GM21367 (cell line): Measurements from ENCODE around the gene SPECC1.
"Not testable (repeated sequence)": the region's sequence is repeated elsewhere in the genome, so short reads cannot be mapped to it uniquely, and the experiment has no call there.

Source experiments
- ATAC-seq: cut with Tn5 transposase; IDR thresholded peaks from one replicate; pipeline ENCODE4 v1.9.1; 2021; ENCODE audit not compliant: unreplicated experiment

SPECC1 gene

GRCh38 chr17:20067711-20068110 lies 58.6 kb downstream of the SPECC1 start:
- no peak for ATAC-seq

GRCh38 chr17:20068445-20068844 lies 59.3 kb downstream of the SPECC1 start:
- ATAC-seq, result no peak

GRCh38 chr17:20071824-20072691 lies 62.9 kb downstream of the SPECC1 start:
- ATAC-seq, result no peak

- no peak for ATAC-seq
Observed at GRCh38 chr17:20072692-20072992, 63.5 kb downstream of the SPECC1 start.

GRCh38 chr17:20073055-20073979 lies 64.2 kb downstream of the SPECC1 start:
- ATAC-seq, result no peak

GRCh38 chr17:20074001-20074400 lies 64.8 kb downstream of the SPECC1 start:
- ATAC-seq, result no peak

GRCh38 chr17:20074489-20074888 lies 65.3 kb downstream of the SPECC1 start:
- no peak for ATAC-seq

GRCh38 chr17:20076137-20076536 lies 67.0 kb downstream of the SPECC1 start:
- ATAC-seq, result not testable (repeated sequence)

- ATAC-seq, result no peak
Observed at GRCh38 chr17:20077978-20078685, 69.0 kb downstream of the SPECC1 start.

GRCh38 chr17:20080513-20080912 lies 71.4 kb downstream of the SPECC1 start:
- ATAC-seq, result no peak

GRCh38 chr17:20083156-20083859 lies 74.1 kb downstream of the SPECC1 start:
- no peak for ATAC-seq

GRCh38 chr17:20084621-20085282 lies 75.6 kb downstream of the SPECC1 start:
- ATAC-seq, result no peak

GRCh38 chr17:20085283-20085845 lies 76.2 kb downstream of the SPECC1 start:
- ATAC-seq, result no peak

- ATAC-seq, result no peak
Observed at GRCh38 chr17:20086416-20087076, 77.4 kb downstream of the SPECC1 start.

GRCh38 chr17:20087538-20088250 lies 78.5 kb downstream of the SPECC1 start:
- ATAC-seq, result no peak

GRCh38 chr17:20089756-20090547 lies 80.8 kb downstream of the SPECC1 start:
- ATAC-seq, result no peak

GRCh38 chr17:20091174-20092029 lies 82.2 kb downstream of the SPECC1 start:
- ATAC-seq, result no peak
